NCI-H2081 (cell line): Measurements from ENCODE around the gene ACTR1A.
"Not testable (repeated sequence)": the region's sequence is repeated elsewhere in the genome, so short reads cannot be mapped to it uniquely, and the experiment has no call there.

ENCODE experiments used
- DNase-seq, 2 experiments: peaks; one replicate each; lab custom pipeline; 2025; lab: John Stamatoyannopoulos, UW

ACTR1A gene

DNA sequence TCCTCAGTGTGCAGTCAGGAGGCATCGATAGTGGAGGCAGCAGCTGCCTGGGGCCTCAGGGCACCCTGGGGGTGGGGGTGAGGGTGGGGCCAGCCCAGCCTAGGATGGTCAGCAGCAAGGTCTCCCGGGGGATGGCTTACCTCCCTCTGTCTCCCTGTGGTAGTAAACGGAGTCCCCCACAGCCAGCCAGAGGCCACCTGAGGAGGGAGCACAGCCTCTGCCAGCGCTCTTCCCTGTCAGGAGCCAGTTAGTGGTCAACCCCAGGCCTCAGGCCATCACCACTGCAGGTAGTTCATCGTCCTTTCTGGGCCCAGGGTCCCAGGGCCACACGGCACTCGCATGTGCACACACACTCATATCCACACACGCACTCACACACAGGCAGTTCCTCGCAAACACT, 22.1 kb downstream of the ACTR1A start:
- no peak for DNase-seq

DNA sequence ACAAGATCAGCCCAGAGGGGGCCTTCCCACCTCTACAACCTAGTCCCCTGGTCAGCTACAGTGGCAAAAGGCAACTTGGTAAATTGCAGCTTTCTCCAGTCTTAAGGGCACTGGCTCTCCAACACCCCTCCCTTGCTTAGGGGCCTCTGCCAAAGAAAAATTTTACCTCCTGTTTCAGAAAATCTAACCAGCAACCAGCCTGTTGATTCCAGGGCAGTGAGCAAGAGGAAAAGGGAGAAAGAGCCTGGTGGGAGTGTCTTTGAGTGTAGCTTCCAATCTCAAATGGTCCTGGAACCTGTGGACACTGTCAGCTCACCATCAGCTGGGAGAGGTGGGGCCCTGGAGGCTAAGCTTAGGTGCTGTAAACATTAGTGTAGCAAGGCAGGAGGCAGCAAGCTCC, 22.9 kb downstream of the ACTR1A start:
- no peak for DNase-seq

DNA sequence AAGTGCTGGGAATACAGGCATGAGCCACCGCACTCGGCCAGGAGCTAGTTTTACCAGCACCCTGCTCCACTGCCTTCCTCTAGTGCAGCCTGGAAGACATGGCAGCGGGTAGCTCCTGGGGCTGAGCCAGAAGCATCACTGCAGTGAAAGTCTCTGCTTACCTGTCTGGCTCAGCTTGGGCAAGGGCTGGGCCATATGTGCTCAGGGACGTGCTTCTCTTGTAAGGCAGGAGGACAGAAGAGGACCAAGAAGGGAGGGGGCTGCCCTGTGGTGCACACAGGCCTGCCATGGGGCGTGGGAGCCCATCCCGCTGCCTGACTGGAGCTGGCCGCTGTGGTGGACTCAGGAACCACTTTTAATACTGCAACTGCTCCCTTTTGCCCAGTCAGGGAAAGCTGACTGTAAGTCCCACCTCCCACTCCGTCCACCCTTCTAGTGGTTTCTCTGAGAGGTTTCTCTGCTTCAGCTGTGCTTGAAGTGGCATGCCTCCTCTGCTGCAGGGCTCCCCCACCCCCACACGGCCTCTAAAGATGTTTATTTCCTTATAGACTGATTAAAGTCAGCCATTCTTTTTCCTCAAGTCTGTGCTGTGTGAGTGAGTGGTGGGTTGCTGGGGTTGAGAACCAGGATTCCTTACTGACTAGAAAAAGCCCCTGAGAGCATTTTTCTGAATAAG, 25.9 kb downstream of the ACTR1A start:
- no peak for DNase-seq

DNA sequence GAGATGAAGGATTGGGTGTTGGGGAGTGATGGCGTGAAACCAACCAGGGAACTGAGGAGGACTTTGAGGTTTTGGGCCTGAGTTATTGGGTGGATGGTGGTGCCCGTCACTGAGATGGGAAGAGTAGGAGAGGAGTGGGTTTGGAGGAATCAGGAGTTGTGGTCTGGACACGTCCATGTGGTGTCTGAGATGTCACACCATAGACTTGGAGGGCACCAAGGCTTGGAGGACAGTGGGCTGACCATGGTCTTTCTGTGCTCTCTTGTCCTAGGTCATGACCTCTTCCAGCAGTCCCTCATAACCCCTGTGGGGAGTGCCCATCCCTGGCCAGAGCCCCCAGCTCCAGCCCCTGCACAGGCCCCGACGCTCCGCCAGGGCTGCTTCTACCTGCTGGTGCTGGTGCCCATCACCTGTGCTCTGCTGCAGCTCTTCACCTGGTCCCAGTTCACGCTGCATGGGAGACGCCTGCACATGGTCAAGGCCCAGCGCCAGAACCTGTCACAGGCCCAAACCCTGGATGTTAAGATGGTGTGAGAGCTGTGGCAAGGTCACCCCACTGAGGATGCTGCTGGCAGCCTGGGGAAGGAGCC, 27.0 kb downstream of the ACTR1A start:
- DNase-seq = no peak

DNA sequence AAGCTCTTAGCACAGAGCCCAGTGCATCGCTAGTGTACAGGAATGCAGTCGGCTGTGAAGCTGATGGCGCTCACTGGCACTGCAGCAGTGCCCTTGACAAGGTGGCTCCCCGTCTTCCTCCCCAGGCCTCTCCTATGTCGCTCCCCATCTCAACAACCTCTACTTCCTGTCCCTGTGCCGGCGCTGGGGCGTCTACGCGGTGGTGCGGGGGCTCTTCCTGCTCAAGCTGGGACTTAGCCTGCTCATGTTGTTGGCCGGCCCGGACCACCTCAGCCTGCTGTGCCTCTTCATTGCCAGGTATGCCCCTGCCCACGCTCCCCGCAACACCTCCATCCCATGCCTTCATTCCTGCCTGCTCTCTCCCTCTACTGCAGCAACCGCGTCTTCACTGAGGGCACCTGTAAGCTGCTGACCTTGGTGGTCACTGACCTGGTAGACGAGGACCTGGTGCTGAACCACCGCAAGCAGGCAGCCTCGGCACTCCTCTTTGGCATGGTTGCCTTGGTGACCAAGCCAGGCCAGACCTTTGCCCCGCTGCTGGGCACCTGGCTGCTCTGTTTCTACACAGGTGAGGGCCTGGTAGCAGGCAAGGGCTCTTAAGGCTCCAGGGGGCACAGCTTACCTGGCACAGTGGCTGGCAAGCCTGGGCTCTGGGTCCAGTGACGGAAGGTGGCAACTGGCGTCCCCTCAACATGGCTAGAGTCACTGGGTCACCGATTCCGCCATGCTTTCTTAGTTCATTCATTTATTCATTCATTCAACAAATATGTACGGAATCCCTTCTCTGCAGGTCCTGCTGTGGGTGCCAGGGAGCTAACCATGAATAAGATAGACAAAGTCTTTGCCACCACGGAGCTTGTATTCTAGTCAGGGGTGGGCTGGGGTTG, 28.8 kb downstream of the ACTR1A start:
- no peak for DNase-seq

DNA sequence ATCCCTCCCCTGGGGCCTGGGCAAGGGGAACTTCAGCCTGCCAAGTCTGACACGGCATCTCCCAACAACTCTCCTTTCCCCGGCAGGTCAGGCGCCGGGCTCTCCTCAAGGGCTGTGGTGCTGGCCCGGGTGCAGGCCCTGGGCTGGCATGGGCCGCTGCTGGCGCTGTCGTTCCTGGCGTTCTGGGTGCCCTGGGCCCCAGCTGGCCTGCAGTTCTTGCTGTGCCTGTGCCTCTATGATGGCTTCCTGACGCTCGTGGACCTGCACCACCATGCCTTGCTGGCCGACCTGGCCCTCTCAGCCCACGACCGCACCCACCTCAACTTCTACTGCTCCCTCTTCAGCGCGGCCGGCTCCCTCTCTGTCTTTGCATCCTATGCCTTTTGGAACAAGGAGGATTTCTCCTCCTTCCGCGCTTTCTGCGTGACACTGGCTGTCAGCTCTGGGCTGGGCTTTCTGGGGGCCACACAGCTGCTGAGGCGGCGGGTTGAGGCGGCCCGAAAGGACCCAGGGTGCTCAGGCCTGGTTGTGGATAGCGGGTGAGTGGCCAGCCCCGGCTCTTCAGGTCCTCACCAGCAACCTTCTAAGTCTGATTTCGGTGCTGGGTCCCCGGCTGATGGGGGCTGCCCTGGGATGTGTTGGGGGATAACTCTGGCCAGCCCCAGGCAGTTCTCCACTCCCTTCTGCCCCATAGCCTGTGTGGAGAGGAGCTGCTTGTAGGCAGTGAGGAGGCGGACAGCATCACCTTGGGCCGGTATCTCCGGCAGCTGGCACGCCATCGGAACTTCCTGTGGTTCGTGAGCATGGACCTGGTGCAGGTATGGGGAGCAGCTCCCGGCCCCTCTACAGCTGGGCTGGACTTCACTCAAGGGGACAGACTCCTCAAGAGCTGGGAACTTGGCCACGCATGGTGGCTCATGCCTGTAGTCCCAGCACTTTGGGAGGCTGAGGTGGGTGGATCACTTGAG, 31.6 kb downstream of the ACTR1A start:
- no peak for DNase-seq

DNA sequence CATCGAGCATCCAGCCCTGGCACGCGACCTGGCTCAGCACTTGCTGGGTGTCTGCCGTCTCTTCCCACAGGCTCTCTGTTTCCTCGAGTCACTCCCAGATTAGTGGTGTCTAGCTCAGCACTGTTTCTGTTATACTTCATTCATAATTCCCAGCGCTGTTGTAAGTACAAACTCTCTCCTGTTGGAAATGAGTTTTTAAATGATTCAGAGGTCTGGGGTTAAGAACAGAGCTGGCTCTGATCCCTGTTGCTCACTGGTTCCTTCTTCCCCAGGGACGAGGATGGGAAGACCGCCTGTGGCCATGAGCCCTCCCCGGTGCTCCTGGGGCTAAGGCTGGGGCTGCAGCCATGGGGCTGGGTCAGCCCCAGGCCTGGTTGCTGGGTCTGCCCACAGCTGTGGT, 33.8 kb downstream of the ACTR1A start:
- no peak for DNase-seq

DNA sequence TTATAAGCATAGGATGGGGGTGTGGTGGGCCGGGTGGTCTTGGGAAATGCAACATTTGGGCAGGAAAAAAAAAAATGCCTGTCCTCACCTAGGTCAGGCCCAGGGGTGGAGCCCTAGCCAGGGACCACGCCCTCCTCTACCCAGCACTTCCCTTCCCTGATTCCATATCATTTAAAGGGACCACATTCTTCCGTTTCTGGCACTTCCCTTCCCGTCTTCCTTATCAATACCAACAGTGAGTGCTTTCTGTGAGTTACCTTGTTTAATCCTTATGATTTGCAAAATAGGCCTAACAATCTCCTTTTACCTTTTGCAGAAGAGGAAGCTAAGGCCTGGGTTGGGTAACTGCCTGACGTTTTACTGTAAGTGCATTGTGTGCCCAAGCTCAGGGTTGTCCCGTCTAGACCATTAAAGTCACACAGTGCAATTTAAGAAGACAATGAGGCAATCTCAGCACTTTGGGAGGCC, 34.5 kb downstream of the ACTR1A start:
- no peak for DNase-seq

DNA sequence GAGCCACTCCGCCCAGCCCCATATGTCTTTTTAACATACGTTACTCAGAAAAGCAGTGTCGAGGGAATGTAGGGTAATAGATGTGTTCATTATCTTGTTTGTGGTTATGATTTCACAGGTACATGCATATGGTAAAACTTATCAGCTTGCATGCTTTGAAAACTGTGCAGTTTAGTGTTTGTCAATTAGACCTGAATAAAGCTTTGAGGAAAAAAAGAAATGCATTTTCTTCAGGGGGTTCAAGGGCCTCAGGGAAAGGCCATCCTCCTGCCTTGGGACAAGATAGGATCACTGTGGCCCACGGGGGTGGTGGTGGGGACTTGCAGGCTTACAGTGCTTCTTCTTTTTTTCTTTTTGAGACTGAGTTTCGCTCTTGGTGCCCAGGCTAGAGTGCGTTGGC, 35.2 kb downstream of the ACTR1A start:
- DNase-seq = no peak

DNA sequence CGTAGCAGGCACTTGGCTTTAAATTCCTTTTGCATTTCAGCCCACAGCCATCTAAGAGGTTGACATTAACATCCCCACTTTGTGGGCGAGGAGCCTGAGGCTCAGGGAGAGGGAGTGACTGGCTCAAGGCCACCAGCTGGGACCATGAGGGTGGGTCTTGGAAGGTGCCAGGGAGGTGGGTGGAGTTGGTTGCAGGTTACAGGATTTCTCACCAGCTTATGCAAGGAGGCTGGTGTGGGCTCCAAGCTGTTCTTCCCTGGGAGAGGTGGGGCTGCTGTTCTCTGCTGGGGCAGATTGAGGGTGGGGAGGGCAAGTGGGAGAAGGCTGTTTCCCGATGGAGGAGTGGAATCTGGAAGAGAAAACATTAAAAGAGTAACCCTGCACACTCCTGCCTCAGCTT, 37.0 kb downstream of the ACTR1A start:
- no peak for DNase-seq

DNA sequence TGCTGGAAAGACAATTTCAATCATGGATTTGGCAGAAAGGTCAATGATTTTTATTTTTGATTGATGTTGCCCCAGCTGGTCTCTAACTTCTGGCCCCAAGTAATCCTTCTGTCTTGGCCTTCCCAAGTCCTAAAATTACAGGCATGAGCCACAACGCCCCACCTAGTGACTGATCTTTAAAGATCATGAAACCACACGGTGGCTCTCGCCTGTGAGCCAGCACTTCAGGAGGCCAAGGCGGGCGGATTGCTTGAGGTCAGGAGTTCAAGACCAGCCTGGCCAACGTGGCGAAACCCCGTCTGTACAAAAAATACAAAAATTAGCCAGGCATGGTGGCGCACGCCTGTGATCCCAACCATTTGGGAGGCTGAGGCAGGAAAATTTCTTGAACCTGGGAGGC, 38.5 kb downstream of the ACTR1A start:
- no peak for DNase-seq

DNA sequence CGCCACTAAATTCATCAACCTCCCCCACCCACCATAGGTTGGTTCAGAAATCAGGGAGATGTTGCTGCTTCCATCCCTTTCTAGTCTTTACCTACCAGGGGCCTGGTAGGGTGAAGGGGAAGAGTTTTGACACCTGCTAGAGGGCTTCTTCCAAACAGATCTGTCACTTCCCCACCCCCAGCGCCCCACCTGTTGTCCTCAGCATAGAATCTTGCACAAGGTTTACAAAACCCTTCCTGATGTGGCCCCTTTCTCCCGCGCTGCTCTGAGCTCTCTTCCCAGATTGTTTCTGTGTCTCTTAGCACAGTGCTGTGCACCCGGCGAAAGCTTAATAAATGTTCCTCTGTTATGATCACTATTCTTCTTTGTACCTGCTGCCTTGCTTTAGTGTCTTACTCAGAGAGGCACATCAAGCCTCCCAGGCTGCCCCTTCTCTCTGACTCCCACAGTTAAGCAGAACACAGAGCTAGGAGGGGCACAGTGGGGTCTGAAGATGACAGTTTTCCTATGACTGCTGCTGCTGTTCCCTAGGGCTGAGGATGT, 39.9 kb downstream of the ACTR1A start:
- no peak for DNase-seq

DNA sequence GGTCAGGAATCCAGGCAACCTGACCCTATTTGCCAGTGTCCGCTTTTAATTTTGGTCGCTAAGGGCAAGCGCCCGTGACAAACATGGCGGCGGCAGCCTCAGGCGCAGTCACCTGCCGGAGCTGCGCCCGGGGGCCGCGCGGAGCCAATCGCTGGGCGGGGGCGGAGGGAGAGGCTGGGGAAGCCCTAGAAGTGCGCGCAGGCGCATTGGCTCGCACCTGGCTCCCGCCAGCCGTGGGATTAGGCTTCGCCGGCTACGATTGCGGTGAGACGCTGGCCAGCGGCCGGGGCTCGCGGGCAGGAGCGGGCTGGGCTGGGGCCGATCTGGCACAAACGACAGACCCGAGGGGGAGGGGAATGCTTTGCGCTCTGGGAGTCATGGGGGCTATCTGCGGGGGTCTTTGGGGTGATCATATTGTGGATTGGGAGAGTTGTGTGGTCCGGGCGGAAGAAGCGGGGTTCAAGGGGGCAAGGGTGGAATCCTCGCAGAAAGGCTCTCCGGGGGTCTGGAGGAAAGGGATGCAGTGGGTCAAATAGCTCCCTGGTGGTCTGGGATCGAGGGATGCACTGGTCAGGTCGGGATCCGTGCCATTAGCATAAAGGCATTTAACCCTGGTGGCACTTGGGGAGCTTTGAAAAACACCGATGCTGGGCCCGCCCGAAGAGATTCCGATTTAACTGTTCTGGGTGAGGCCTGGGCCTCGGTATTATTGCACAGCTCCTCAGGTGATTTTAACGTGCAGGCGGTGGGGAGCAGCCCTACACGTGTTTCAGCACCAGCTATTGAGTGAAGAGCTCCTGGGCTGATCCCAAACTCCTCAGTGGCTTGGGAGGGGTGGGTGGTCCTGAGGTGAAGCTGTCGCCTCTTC, 41.1 kb downstream of the ACTR1A start:
- peak; percentile 89 to 92 for DNase-seq

DNA sequence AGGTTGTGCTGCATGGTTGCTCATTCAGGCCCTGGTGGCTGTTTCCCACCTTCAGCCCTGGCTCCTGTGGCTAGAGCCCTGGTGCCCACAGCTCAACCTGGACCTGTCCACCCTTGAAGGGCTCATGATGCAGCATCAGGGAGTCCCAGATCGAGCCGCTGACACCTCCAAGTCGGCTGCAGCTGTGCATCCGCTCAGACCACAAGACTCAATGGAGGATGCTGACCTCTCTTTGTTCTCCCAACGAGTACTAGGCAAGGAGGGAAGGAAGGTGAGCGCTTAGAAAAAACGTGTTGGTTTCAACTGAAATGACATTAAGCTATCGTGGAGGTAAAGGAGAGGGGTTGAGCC, 41.7 kb downstream of the ACTR1A start:
- no peak for DNase-seq

DNA sequence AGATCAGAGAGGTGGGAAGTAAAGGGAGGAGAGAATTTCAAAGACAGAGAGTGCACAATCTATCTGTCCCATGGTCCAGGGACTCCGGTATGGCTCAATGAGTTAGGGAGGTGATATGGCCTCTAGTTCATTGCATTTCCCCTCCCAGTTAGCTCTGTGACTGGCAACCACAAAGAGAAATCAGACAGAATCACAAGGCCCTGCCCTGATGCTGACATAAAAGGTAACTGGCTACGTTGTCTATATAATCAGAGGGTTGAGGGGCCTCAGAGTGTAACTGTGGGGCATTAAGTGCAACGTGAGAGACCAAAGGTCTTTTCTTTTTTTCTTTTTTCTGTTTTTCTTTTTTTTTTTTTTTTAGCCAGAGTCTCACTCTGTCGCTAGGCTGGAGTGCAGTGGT, 43.9 kb downstream of the ACTR1A start:
- DNase-seq = no peak

DNA sequence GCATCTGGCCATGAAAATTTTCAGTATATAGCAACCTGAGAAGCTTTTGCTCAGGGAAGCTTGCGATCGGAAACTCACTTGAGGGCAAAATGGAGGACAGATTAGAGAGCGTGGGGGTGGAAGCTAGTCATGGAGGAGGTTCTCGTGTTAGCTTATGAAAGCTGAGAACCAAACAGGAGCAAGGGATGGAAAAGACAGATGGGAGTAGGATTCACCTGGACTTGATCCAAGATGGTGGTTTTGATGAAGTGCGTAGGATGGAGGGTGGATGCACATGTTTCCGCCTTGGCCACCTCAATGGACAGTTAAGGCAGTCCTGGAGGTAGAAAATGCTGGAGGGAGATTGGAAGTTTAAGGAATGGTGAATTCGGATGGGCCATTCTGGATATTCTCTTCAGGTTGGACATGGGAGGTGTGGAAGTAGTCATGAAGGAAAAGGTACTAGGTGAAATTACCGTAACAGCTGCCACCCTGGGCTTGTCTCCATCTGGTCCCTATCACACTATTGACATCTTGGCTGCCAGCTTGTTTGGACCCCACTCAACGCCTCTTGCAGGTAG, 44.8 kb downstream of the ACTR1A start:
- no peak for DNase-seq

DNA sequence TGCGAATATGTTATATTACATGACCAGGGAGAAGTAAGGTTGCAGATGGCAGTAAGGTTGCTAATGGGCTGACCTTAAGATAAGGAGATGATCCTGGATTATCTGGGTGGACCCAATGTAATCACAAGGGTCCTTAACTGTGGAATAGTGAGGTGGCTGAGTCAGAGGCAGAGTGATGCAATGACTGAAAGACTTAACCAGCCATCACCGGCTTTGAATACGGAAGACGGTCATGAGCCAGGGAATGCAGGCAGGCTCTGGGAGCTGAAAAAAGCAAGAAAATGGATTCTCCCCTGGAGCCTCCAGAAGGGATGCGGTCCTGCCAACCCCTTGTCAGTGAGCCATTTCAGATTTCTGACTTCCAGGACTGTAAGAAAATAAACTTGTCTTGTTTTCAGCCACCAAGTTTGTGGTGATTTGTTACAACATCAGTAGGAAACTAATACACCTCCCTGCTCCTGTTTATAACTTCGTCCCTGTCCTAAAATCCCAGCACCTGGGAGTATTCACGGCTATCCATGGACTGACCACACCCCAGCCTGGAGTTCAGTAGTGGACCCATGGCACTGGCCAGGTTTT, 46.5 kb downstream of the ACTR1A start:
- no peak for DNase-seq

DNA sequence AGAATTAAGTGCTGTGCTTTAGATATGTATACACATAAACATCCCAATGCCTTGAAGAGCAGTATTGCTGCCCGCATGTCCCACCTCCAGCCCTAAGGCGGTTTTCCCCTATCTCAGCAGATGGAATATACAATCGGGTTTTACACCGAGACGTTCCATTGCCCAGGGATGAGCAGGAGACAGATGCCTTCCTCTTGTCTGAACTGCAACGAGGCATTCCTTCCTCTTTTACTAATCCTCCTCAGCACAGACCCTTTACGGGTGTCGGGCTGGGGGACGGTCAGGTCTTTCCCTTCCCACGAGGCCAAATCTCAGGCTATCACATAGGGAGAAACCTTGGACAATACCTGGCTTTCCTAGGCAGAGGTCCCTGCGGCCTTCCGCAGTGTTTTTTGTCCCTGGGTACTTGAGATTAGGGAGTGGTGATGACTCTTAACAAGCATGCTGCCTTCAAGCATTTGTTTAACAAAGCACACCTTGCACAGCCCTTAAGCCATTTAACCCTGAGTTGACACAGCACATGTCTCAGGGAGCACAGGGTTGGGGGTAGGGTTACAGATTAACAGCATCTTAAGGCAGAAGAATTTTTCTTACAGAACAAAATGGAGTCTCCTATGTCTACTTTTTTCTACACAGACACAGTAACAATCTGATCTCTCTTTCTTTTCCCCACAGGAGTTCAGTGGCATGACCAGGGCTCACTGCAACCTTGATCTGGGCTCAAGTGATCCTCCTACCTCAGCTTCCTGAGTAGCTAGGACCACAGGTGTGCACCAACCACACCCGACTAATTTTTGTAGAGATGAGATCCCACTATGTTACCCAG, 47.6 kb downstream of the ACTR1A start:
- not testable (repeated sequence) for DNase-seq

DNA sequence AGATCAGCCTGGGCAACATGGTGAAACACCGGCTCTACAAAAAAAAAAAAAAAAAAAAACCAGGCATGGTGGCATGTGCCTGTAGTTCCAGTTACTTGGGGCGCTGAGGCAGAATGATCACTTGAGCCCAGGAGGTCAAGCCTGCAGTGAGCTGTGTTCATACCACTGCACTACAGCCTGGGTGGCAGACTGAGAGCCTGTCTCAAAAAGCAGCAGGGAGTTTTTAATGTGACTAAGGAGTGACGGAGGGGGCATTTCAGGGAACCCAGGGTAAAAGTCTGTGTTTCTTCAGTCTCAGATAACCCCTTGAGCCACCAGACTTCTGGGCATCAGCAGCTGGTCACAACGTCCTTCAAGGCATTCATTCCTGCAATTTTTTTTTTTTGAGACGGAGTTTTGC, 49.0 kb downstream of the ACTR1A start:
- no peak for DNase-seq
